GM21360 (cell line): ENCODE measurements around the gene GLRX.
"Not testable (repeated sequence)": the region's sequence is repeated elsewhere in the genome, so short reads cannot be mapped to it uniquely, and the experiment has no call there.

ENCODE experiments used
- ATAC-seq: cut with Tn5 transposase; IDR thresholded peaks from one replicate; pipeline ENCODE4 v1.9.1; 2021; ENCODE audit warnings: mild to moderate bottlenecking, moderate library complexity; ENCODE audit not compliant: unreplicated experiment

The GLRX gene

DNA sequence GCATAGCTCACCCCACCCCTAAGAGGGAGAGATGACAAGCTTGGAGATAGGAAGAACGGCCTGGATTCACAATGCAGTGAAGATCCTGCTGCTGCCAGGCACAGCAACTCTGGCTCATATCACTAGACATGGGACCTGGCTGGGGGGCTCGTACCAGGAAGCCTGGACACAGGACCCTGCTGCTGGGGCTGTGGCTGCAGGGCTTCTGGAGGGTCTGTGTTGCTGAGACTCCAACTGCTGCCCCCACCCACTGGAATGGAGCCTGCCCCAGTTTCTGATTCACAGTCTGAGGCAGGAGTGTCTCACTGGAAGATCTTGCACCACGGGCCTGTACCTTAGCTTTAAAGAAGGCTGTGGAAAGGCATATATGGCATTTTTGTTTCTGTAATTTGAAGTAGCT lies 31.0 kb upstream of the GLRX start:
- no peak for ATAC-seq

DNA sequence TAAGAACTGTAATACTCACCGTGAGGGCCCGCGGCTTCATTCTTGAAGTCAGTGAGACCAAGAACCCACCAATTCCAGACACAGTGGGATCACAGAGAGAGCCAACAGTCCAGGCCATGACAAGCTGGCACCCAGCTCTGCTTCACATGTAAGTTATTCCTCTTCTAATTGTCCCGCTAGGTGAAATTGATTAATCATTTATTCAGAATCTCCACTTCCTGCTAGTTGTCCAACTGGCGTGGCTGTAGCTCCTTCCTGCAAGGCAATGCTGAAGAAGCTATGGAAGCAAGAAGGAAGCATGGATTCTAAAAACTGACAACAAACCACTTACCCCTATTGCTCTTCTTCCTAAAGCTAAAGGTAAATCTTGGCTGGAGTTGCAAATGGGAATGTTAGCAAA lies 30.0 kb upstream of the GLRX start:
- no peak for ATAC-seq

DNA sequence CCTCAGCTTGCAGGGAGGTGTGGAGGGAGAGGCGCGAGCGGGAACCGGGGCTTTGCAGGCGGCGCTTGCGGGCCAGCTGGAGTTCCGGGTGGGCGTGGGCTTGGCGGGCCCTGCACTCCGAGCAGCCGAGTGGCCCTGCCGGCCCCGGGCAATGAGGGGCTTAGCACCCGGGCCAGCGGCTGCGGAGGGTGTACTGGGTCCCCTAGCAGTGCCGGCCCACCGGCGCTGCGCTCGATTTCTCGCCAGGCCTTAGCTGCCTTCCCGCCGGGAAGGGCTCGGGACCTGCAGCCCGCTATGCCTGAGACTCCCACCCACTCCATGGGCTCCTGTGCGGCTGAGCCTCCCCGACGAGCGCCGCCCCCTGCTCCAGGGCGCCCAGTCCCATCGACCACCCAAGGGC lies 28.6 kb upstream of the GLRX start:
- not testable (repeated sequence) for ATAC-seq

DNA sequence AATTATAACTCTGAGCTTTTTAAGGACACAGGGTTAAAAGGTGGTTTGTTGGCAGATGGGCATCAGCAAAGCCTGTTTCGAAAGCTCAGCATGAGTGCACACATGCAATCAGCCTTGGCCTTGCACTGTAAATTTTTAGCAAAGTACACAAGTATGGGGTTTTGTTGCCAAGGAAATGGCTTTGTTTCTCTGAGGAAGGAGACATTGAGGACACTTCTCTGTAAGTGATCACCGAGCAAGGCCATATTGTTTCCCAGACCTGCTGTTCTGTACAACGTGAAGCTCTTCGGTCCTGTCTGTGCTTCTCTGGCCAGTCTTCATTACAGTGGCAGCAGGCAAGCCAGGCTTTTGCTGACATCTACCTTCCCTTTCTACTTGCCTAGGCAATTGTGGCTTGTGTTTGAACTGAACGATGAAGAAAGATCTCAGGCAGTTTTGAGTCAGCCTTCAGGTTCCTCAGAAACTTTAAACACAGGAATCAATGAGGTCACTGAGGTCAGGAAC lies 27.9 kb upstream of the GLRX start:
- ATAC-seq = no peak

DNA sequence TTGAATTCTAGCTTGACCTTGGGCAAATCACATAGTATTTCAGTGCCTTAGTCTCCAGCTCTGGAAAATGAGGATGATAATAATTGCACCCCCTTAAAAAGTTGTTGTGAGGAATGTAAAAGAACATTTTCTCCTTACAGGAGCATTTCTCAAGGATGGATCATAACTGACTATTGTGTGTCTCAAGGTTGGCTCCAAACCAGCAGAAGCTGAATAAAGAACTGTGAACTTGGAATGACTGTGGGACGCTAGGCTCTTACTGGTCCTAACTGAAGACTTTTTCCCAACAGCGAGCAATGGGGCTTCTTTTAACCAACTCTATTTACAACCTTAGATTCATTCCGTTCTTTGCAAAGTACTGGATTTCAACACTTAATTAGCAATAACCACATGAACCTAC lies 26.2 kb upstream of the GLRX start:
- ATAC-seq = no peak

DNA sequence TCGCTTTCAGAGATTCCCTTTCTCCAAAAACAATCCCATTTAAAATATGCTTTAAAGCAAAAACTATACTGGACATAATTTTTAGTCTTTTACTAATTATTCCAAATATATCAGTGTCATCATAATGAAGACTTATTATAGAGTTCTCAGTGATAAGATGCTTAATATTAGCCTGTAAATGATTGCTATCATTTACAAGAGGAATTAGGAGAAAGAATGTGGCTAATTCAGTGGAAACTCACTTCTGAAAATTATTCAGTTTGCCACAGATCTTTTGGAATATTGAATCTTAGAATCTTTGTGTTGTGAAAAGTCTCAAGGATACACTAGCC lies 24.7 kb upstream of the GLRX start:
- no peak for ATAC-seq

DNA sequence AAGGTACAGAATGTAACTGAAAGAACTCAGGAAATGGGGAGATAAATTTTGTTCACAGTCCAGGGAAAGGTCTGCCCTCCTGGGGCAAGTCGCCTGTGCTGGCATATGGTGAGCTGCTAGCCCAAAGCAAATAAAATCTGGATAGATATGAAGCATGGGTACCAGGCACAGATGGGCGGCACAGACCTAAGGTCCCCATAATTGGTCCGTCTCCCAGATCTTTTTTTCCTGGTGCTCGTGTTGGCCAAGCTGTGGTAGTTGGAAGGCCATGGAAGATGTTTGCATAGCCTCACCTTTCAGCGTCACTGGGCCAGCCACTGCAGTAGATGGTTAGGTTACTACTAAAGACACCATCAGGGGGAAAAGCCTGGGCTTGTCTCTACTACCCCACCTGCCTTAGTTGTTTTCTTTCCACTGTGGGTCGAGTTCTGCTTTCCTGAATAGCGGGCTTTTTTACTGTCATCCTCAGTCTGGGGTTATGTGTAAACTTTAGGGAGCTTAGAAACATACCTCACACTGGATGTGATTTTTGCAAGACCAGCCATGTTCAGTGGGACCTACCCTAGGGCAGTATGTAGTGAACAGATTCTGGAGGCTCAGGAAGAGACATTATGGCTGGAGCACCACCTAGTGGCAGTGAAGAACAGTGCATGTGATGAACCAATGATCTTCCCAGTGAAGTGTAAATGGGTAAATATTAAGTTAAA lies 24.2 kb upstream of the GLRX start:
- ATAC-seq = peak; percentile 56

DNA sequence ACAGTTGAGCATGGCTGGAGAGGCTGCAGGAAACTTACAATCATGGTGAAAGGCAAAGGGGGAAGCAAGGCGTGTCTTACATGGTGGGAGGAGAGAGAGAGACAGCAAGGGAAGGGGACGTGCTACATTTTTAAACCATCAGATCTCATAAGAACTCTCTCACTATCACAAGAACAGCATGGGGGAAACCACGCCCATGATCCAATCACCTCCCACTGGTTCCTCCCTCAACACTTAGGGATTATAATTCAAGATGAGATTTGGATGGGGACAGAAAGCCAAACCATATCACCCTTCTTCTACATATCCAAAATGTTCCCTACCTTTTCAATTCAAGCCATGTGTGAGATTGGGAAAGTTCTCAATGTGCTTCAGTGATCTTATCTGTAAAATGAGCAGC lies 22.9 kb upstream of the GLRX start:
- no peak for ATAC-seq

DNA sequence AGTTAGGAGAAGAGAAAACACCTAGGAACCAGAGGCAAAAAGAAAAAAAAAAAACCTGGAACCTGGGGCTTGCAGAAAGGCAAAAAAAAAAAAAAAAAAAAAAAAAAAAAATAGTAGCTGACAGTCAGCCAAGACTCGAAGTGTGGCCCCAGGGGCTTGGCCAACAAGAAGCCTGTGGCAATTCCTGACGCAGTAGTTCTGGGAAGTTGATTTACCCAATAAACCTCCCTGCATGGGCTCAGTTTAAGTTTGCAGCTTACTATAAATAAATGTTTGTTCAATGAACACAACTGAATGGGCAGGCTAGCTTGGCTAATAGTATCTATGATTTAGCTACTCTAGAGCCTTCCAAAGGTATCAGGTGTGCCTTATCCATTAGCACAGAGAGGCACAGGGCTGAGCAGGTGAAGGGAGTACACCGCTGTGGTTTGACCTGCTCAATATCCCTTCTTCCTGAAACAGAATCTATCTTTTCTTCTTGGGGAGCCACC lies 21.3 kb upstream of the GLRX start:
- ATAC-seq = no peak

DNA sequence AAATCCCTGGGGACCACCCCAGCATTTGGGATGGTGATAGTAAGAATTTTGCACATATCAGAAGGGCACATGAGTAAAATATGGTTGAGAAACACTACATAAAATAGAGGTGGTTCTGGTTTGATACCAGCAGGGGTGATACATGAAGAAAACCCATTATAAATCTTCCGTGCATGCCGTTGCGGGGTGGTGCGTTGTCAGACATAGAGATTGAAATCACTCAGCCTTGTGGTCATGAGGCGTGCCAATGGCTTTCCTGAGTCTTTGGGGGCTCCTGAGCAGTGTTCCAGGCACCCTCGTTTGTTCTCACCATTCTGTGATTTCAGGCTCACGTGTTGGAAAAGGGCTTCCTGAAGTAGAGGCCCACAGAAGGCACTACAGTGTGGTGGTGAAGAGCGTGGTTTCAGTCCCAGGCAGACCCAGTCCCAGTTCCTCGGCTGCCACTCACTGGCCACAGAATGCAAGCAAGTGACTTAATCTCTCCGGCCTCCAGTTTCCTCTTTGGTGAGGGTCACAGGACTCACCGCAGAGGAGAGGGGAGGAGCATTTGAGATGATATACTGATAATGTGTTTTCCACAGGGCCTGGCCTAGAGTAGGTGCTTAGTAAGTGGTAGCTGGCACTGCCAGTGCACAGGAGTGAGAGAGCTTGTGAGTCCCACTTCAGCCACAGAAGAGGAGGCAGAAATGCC lies 20.5 kb upstream of the GLRX start:
- ATAC-seq = peak; percentile 82

DNA sequence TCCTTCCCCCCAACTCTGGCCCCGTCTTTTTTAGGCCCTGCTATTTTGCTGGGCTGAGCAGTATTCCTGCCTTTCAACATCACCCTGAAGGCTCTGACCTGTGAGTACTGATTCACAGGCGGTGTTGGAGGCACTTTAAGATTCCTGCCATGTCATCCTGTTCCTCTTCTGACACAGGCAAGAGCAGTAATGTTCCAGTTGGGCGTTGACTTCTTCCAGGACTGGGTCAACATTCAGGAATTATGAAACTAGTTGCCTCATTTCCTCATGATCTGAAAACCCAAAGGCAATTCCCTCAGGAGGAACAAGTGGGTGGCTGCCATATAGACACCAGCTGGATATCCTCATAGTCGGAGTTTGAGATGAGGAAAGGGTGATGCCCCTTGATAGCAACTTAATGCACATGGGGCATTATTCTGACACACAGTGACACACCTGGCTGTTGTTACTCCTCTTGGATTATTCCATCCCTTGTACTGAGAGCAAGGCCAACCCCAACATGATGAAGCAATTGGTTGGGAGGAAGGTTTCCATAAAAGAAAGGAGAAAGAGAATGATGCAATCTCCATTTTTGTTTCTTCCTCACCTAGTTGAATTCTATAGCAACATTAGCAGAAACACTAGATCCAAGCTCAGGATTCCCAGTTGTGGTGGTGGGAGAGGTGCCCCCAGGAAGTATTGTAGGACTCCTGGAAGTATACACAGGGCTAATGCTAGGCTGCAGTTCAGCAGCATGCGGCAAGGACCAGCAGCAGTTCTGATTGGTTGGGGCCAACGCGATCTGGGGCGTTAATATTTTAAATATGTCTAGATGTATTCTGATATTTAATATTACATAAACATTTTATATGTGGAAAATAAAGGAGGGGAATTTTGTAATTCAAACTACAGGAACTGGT lies 19.6 kb upstream of the GLRX start:
- ATAC-seq = no peak

DNA sequence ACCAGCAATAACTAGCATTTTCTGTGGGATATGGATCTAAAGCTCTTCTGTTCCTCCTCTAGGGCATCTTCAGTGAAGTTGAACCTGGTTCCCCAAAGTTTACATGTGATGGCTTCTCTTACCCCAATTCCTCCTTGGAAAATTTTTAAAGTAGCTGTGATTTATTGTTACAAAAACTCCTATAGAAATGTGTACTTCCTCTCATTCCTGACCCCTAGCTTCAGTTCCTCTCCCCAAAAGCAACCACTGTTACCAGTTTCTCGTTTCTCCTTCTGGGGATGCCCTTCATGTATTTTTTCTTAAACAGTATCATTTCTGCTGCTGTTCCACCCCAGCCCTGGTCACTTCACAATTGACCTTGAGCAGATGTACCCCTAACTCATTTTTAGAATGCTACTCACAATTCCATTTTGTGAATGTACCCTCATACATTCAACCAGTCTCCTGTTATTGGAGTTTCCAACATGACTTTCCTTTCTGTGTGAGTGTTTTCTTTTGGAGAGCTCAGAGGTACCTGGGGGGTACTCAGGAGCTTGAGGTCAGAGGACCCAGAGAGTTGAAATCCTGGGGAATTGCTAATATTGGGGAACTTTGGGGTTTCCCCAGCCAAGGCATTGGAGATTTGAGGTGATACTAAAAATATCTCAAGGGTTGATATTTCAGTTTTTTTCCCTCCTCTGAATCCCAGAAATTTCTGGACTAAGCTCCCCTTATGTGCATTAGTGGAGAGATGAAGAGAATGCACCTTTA lies 18.6 kb upstream of the GLRX start:
- no peak for ATAC-seq

DNA sequence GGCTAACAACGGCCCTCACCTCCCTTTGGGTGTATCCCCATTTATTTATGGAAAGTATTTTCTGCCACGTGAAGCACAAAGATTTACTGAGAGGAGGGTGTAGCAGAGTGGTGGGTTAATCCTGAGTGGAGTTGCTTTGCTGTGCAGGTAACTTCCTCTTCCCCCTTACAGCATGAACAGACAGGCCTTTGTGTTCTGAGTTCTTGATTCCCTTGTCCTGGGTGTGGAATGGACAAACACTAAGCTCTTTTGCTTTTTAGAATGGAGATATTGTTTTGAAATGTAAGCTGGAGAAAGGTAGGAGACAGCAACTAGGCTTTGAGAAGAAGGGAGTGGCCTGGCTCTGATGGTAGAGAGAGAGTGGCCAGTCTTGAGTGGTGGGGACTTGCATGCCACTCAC lies 17.1 kb upstream of the GLRX start:
- ATAC-seq = no peak

DNA sequence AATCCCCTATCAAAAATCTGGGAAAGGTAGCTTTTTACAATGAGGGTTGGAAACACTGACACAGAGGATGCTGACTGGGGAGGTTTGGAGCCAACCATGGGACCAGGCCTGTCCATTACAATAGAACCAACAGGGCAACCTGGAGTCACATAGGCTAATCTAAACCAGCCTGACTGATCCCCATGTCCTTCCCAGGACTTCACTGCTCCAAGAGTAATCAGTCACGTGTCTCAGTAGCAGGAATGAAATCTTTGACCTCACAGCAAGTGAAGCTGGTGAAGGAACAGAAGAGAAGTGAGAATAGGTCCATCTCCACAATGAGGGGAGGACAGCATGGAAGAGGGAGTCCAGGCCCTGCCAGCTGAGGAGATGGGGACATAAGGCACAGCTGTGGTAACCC lies 16.0 kb upstream of the GLRX start:
- ATAC-seq = no peak

DNA sequence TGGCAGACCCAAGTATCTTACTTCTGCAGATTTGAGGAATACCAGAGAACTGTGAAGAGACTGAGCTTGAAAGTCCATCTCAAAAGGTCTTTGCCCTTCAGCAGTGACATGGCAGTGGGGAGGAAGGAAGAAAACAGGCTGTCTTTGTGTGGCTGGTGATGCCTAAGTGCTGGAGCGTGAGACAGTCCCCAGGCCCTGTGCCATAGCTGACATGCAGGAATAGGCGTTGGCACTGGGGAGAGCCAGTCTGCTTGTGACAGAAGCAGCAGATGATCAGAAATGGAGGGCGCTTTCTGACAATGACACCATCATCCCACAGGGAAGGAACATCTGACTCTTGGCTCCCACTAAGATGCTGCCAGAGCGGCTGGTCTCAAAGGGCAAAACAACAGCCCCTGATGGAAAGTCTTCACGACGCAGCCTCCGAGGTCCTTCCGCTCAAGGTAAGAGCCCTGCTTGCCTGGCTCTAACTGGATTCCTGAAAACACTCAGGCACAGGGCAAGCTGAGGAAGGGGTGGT lies 15.5 kb upstream of the GLRX start:
- ATAC-seq = no peak

DNA sequence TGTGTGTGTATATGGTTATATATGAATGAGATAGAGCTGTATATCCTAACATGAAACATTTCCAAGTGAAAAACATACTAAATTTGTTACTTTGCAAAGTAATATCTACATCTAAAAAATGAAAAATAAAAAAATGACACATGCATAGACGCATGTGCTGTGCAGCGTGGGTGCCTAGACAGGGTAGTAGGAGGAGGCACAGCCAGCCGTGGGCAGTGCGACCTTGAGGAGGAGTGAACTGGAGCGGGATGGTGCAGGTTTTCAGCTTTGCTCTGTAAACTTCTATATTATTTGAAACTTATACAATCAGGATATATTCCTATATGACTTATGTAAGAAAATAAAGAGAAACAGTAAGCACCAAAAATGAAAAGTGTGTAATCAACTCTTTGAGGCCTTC lies 15.0 kb upstream of the GLRX start:
- ATAC-seq = no peak

DNA sequence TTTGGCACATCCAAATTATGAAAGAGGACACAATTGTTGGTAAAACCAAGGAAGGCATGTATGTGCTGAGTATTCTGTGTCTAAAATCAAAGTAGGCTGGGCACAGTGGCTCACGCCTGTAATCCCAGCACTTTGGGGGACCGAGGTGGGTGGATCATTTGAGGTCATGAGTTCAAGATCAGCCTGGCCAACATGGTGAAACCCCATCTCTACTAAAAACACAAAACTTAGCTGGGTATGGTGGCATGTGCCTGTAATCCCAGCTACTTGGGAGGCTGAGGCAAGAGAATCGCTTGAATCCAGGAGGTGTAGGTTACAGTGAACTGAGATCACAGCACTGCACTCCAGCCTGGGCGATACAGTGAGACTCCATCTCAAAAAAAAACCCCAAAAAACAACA lies 14.4 kb upstream of the GLRX start:
- not testable (repeated sequence) for ATAC-seq

DNA sequence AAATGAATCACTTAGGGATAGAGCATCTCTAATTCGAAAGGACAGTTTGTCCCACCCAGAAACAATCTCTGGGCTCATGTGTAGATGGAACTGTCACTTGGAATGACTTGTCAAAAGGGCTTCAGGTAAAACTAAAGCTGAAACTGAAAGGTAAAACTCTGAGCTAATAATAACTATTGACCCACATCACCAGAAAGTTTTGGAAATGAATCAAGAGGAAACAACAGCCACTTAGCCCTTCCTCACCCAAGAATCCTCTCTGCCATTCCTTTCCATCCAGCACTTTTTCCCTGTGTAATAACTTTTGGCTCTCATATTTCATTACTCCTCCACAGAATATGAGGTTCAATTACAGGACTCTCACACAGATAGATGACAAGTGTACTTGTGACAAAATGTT lies 14.0 kb upstream of the GLRX start:
- ATAC-seq = no peak

DNA sequence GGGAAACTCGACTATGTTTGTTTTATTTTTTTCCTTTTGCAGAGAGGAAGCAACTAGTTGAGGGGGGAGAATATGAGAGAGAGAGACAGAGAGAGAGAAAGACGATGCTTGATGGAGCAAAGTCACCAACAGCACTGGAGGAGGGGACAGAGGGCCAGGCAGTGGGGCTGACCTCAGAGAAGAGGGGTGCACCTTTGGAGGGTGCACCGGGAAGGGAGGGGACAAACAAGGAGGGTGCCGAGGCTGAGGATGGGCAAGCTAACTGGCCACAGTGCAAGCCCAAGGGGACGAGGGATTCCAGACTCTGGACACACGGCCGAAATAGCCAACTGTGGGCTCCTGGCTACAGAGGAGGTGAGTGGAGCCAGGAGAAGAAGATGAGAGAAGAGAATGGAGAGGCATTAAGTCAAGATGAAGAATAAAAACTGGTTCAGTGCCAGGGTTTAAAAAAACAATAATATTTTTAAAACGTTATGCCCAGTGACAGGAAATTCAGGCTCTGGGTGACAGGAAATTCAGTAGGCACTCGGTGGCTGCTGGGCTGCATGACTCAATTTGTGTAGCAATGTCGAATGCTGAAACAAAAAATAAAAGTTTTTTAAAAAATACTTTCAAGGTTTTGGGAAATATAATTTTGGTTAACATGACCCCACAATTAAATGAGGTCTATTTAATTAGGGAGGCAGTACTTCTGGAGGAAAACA lies 13.3 kb upstream of the GLRX start:
- ATAC-seq = no peak

DNA sequence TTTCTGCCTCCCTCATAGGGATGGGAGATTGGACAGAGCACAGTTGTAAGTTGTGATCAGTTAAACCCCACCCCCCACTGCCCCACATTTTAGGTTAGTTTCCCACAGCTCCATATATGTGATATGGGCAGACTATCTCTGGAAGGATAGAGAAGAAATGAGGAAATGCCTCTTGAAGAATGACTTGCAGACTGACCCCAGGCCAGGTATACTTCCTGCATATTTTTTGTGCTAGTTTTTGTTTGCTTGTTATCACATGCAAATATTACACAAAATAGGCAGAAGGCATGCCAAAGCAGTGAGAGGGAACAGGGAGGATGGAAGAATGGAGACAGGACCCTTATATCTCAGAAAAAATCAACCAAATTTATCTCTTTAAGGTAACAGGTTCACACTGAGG lies 10.1 kb upstream of the GLRX start:
- ATAC-seq = no peak
